ELF-1 (cell line): ENCODE results near the gene CDC42EP5.
A peak's percentile ranks its signal among the peaks of the same experiment; 100 is the strongest.
"Not testable (repeated sequence)": the region's sequence is repeated elsewhere in the genome, so short reads cannot be mapped to it uniquely, and the experiment has no call there.

Source experiments
- DNase-seq: peaks from one replicate; pipeline ENCODE4 v3.0.0-alpha.2; 2016; ENCODE audit warnings: low read depth, low spot score

Gene CDC42EP5

GRCh38 chr19:54473071-54473891, at the start of gene CDC42EP5:
Gene CDC42EP5 (minus strand): TSS chr19:54473296. CDS start chr19:54465547, 7,749 bp downstream.
- peak; percentile 64 for DNase-seq

- no peak for DNase-seq
Observed at GRCh38 chr19:54521860-54522513, 48.9 kb upstream of the CDC42EP5 start.

GRCh38 chr19:54521022-54521859, 48.1 kb upstream of the CDC42EP5 start:
- DNase-seq: no peak

- no peak for DNase-seq
Observed at GRCh38 chr19:54518844-54519243, 45.7 kb upstream of the CDC42EP5 start.

- DNase-seq: peak; percentile 78
Observed at GRCh38 chr19:54517483-54517882, 44.4 kb upstream of the CDC42EP5 start.

- peak; percentile 28 for DNase-seq
Observed at GRCh38 chr19:54515156-54515555, 42.1 kb upstream of the CDC42EP5 start.

GRCh38 chr19:54509200-54509940, 36.3 kb upstream of the CDC42EP5 start:
- not testable (repeated sequence) for DNase-seq

GRCh38 chr19:54508487-54508886, 35.4 kb upstream of the CDC42EP5 start:
- not testable (repeated sequence) for DNase-seq

GRCh38 chr19:54507824-54508223, 34.7 kb upstream of the CDC42EP5 start:
- no peak for DNase-seq

GRCh38 chr19:54507038-54507717, 34.1 kb upstream of the CDC42EP5 start:
- DNase-seq: not testable (repeated sequence)

GRCh38 chr19:54506079-54506478, 33.0 kb upstream of the CDC42EP5 start:
- DNase-seq: no peak

- DNase-seq: not testable (repeated sequence)
Observed at GRCh38 chr19:54505542-54505941, 32.4 kb upstream of the CDC42EP5 start.

GRCh38 chr19:54502518-54503048, 29.5 kb upstream of the CDC42EP5 start, which contains the start of gene LAIR2:
Gene LAIR2 (plus strand): TSS chr19:54502831. CDS start chr19:54502919, 88 bp downstream.
- no peak for DNase-seq

GRCh38 chr19:54498451-54498772, 25.3 kb upstream of the CDC42EP5 start:
- not testable (repeated sequence) for DNase-seq

- not testable (repeated sequence) for DNase-seq
Observed at GRCh38 chr19:54497747-54498450, 24.8 kb upstream of the CDC42EP5 start.

GRCh38 chr19:54495284-54495683, 22.2 kb upstream of the CDC42EP5 start:
- DNase-seq: not testable (repeated sequence)

GRCh38 chr19:54493967-54494585, 21.0 kb upstream of the CDC42EP5 start:
- DNase-seq: no peak

- not testable (repeated sequence) for DNase-seq
Observed at GRCh38 chr19:54493056-54493455, 20.0 kb upstream of the CDC42EP5 start.

GRCh38 chr19:54492568-54492967, 19.5 kb upstream of the CDC42EP5 start:
- no peak for DNase-seq
